DMS153 treated with DMSO at 0.1 percent for 48 hours (cell line): ENCODE data around the gene UQCRC1.
"Not testable (repeated sequence)": the region's sequence is repeated elsewhere in the genome, so short reads cannot be mapped to it uniquely, and the experiment has no call there.

ENCODE experiments used
- DNase-seq: peaks from one replicate; lab custom pipeline; 2025; ENCODE audit not compliant: unreplicated experiment; lab: John Stamatoyannopoulos, UW

The UQCRC1 gene

GRCh38 chr3:48555949-48556795 is 53.3 kb downstream of the UQCRC1 start:
- no peak for DNase-seq

- no peak for DNase-seq
Observed at GRCh38 chr3:48555231-48555948, 54.1 kb downstream of the UQCRC1 start.

- DNase-seq, result no peak
Observed at GRCh38 chr3:48553886-48554845, 55.3 kb downstream of the UQCRC1 start.

- no peak for DNase-seq
Observed at GRCh38 chr3:48553361-48553760, 56.1 kb downstream of the UQCRC1 start.

GRCh38 chr3:48552111-48552951 is 57.1 kb downstream of the UQCRC1 start:
- no peak for DNase-seq

GRCh38 chr3:48551651-48552050 is 57.8 kb downstream of the UQCRC1 start:
- not testable (repeated sequence) for DNase-seq
